H1 (cell line): Measurements from ENCODE around the gene PTPN18. TPM values are rescaled to one million over a fixed set of nuclear protein-coding genes. Genes with fewer than 3 reads are reported as not detected.

Source experiments
- BRCA1 ChIP-seq: IDR thresholded peaks from 2 replicates; pipeline ENCODE4 v1.6.1; 2012; ENCODE audit warnings: low read depth, low read length, improper control_type of control experiment
- HDAC6 ChIP-seq: IDR thresholded peaks from one replicate; pipeline ENCODE4 v1.7.1; 2012; ENCODE audit warnings: low read depth, mild to moderate bottlenecking, inconsistent platforms, low read length, moderate library complexity
- RNF2 ChIP-seq: fragments of 200-900, 300-1000 bp; sonication (generic); IDR thresholded peaks from 2 replicates; pipeline ENCODE4 v1.7.1; 2016; ENCODE audit warnings: borderline replicate concordance, low read depth, mild to moderate bottlenecking, antibody characterized with exemption, low read length; ENCODE audit not compliant: poor library complexity, severe bottlenecking; ENCODE audit errors: missing control alignments
- RXRA ChIP-seq: IDR thresholded peaks from 2 replicates; pipeline ENCODE4 v1.6.1; 2011; ENCODE audit warnings: low read depth, mild to moderate bottlenecking, low read length, moderate library complexity; ENCODE audit not compliant: insufficient read depth
- SIX5 ChIP-seq: IDR thresholded peaks from 2 replicates; pipeline ENCODE4 v1.6.1; 2011; ENCODE audit warnings: mild to moderate bottlenecking, low read depth, low read length
- polyA plus RNA-seq, 7 experiments: library from polyadenylated mRNA; depleted of rRNA in 3 of 7; stranded (reverse) in 5 of 7; unstranded in 2 of 7; fragments of >200 nt in 5 of 7; fragments of 200-250 nt in 2 of 7; gene quantifications; 1 replicate in 5 of 7; 2 replicates in 1 of 7; 4 replicates in 1 of 7; pipeline versions ENCODE4 v1.2.1 to v1.2.3, GENCODE V29; 2011 to 2013; ENCODE audit warnings: missing spikeins in 2 of 7, mixed read lengths in 2 of 7
- total RNA-seq: library from RNA; stranded (reverse); fragmentation: NEBNext Ultra II Directional; extraction: Animal tissue kit (Norgen Biotek cat#: 25700); gene quantifications from 2 replicates; pipeline ENCODE4 v1.2.1, GENCODE V29; 2021

The PTPN18 gene
- total and polyA plus RNA-seq, 2 of the 8 experiments (the other 6 are each of a cell fraction or from before 2014, with no cell fraction given), result 13.2 to 14.7 TPM

- TF ChIP-seq RNF2 (no peak), HDAC6 (no peak), RXRA (no peak), BRCA1 (no peak), SIX5 (no peak)
Measured at GRCh38 chr2:130355578-130356431, at the start of gene PTPN18 (continued).
